ENCODE data around the gene ZDHHC4. TPM values are rescaled to one million over a fixed set of nuclear protein-coding genes. Genes with fewer than 3 reads are reported as not detected.
"Not testable (repeated sequence)": the region's sequence is repeated elsewhere in the genome, so short reads cannot be mapped to it uniquely, and the experiment has no call there.

ZDHHC4 gene
- total RNA-seq, 3 donors from 2014 or later: 23.6 to 33.5 (median 27.5) TPM

GRCh38 chr7:6576024-6576866 lies 1.0 kb upstream of the ZDHHC4 start:
- ATAC-seq: no peak
- H3K4me1 Mint-ChIP-seq (ENCODE audit: low read depth): no peaks in the 10 kb centered on the region

GRCh38 chr7:6576867-6577368 lies 336 bp upstream of the ZDHHC4 start:
- DNase-seq; H3K4me1 Mint-ChIP-seq (ENCODE audit: low read depth); ATAC-seq; H3K27me3 Mint-ChIP-seq (ENCODE audit: low read depth); H3K9me3 Mint-ChIP-seq; H3K36me3 Mint-ChIP-seq (ENCODE audit: insufficient read depth): not testable (repeated sequence)
- peak overlapping the region; percentile 89 for H3K4me3 Mint-ChIP-seq

More at GRCh38 chr7:6576024-6576866, 1.0 kb upstream of the ZDHHC4 start:
- no peak for DNase-seq
- peak overlapping the region; percentile 70 for H3K4me3 Mint-ChIP-seq
- no peaks in the 10 kb centered on the region for H3K9me3 Mint-ChIP-seq
- H3K27me3 Mint-ChIP-seq (ENCODE audit: low read depth): peaks cover 5% of the 10 kb centered on the region
- H3K36me3 Mint-ChIP-seq (ENCODE audit: insufficient read depth): peaks cover 3% of the 10 kb centered on the region

GRCh38 chr7:6578114-6579084 lies 1.1 kb downstream of the ZDHHC4 start:
- H3K4me1 Mint-ChIP-seq (ENCODE audit: low read depth): no peaks in the 10 kb centered on the region
- H3K36me3 Mint-ChIP-seq (ENCODE audit: insufficient read depth): peaks cover 12% of the 10 kb centered on the region
- H3K27me3 Mint-ChIP-seq (ENCODE audit: low read depth): no peaks in the 10 kb centered on the region
- H3K9me3 Mint-ChIP-seq: no peaks in the 10 kb centered on the region
- DNase-seq: no peak
- peak overlapping the region; percentile 89 for H3K4me3 Mint-ChIP-seq
- ATAC-seq: no peak

GRCh38 chr7:6579446-6579845 lies 2.2 kb downstream of the ZDHHC4 start:
- peak overlapping the region; percentile 89 for H3K4me3 Mint-ChIP-seq
- no peaks in the 10 kb centered on the region for H3K9me3 Mint-ChIP-seq
- peaks cover 15% of the 10 kb centered on the region for H3K36me3 Mint-ChIP-seq (ENCODE audit: insufficient read depth)
- DNase-seq (no peak), ATAC-seq (no peak)
- H3K27me3 Mint-ChIP-seq (ENCODE audit: low read depth): no peaks in the 10 kb centered on the region
- no peaks in the 10 kb centered on the region for H3K4me1 Mint-ChIP-seq (ENCODE audit: low read depth)

GRCh38 chr7:6585746-6586432 lies 8.6 kb downstream of the ZDHHC4 start:
- not testable (repeated sequence) for H3K27me3 Mint-ChIP-seq (ENCODE audit: low read depth); H3K4me1 Mint-ChIP-seq (ENCODE audit: low read depth); H3K9me3 Mint-ChIP-seq; H3K4me3 Mint-ChIP-seq; DNase-seq; ATAC-seq
- peaks cover 25% of the 10 kb centered on the region for H3K36me3 Mint-ChIP-seq (ENCODE audit: insufficient read depth)

GRCh38 chr7:6588566-6588965 lies 11.3 kb downstream of the ZDHHC4 start:
- Mint-ChIP-seq H3K4me1 (ENCODE audit: low read depth) (peaks cover 21% of the 10 kb centered on the region), H3K27me3 (ENCODE audit: low read depth) (no peaks in the 10 kb centered on the region), H3K36me3 (ENCODE audit: insufficient read depth) (peaks cover 21% of the 10 kb centered on the region), H3K9me3 (no peaks in the 10 kb centered on the region), H3K4me3 (peak overlapping the region; percentile 73)
- DNase-seq (no peak), ATAC-seq (no peak)

GRCh38 chr7:6589151-6589828 lies 12.0 kb downstream of the ZDHHC4 start:
- Mint-ChIP-seq H3K36me3 (ENCODE audit: insufficient read depth) (peaks cover 21% of the 10 kb centered on the region), H3K27me3 (ENCODE audit: low read depth) (no peaks in the 10 kb centered on the region), H3K4me1 (ENCODE audit: low read depth) (peaks cover 21% of the 10 kb centered on the region), H3K4me3 (peak overlapping the region; percentile 73), H3K9me3 (no peaks in the 10 kb centered on the region)
- DNase-seq (no peak), ATAC-seq (no peak)

- H3K9me3 Mint-ChIP-seq: no peaks in the 10 kb centered on the region
- H3K4me3 Mint-ChIP-seq: peak within 1 kb of the TSS; percentile 83
- ATAC-seq (peak; percentile 92), DNase-seq (peak; percentile 75)
- H3K36me3 Mint-ChIP-seq (ENCODE audit: insufficient read depth): peaks cover 20% of the 10 kb centered on the region
- peaks cover 21% of the 10 kb centered on the region for H3K4me1 Mint-ChIP-seq (ENCODE audit: low read depth)
- no peaks in the 10 kb centered on the region for H3K27me3 Mint-ChIP-seq (ENCODE audit: low read depth)
These were observed 12.8 kb downstream of the ZDHHC4 start, which contains the start of gene INTS15 for GRCh38 chr7:6589829-6590644. Gene INTS15, plus strand, starts transcription at chr7:6590021. Its CDS starts 263 bp downstream, at chr7:6590284.

- H3K4me1 Mint-ChIP-seq (ENCODE audit: low read depth): peaks cover 21% of the 10 kb centered on the region
- H3K4me3 Mint-ChIP-seq: peak overlapping the region; percentile 83
- no peaks in the 10 kb centered on the region for H3K27me3 Mint-ChIP-seq (ENCODE audit: low read depth)
- peaks cover 22% of the 10 kb centered on the region for H3K36me3 Mint-ChIP-seq (ENCODE audit: insufficient read depth)
- DNase-seq (no peak), ATAC-seq (peak in 1 of 2 donors; percentile 5)
- H3K9me3 Mint-ChIP-seq: no peaks in the 10 kb centered on the region
These were observed 13.4 kb downstream of the ZDHHC4 start for GRCh38 chr7:6590645-6591110.

GRCh38 chr7:6600093-6600492 lies 22.8 kb downstream of the ZDHHC4 start:
- H3K4me1 Mint-ChIP-seq (ENCODE audit: low read depth): peaks cover 3% of the 10 kb centered on the region
- no peak overlapping the region for H3K4me3 Mint-ChIP-seq
- no peaks in the 10 kb centered on the region for H3K27me3 Mint-ChIP-seq (ENCODE audit: low read depth)
- DNase-seq (no peak), ATAC-seq (no peak)
- H3K9me3 Mint-ChIP-seq: no peaks in the 10 kb centered on the region
- H3K36me3 Mint-ChIP-seq (ENCODE audit: insufficient read depth): peaks cover 34% of the 10 kb centered on the region

- ATAC-seq: no peak
These were observed 27.2 kb downstream of the ZDHHC4 start for GRCh38 chr7:6604458-6604857.

GRCh38 chr7:6606866-6607583 lies 29.8 kb downstream of the ZDHHC4 start:
- no peak for DNase-seq
- peaks cover 1% of the 10 kb centered on the region for H3K27me3 Mint-ChIP-seq (ENCODE audit: low read depth)
- peaks cover 2% of the 10 kb centered on the region for H3K4me1 Mint-ChIP-seq (ENCODE audit: low read depth)
- peaks cover 17% of the 10 kb centered on the region for H3K36me3 Mint-ChIP-seq (ENCODE audit: insufficient read depth)
- no peak overlapping the region for H3K4me3 Mint-ChIP-seq
- H3K9me3 Mint-ChIP-seq: no peaks in the 10 kb centered on the region
- no peak for ATAC-seq

More at GRCh38 chr7:6604458-6604857, 27.2 kb downstream of the ZDHHC4 start:
- Mint-ChIP-seq H3K4me1 (ENCODE audit: low read depth) (peaks cover 3% of the 10 kb centered on the region), H3K9me3 (no peaks in the 10 kb centered on the region), H3K36me3 (ENCODE audit: insufficient read depth) (peaks cover 23% of the 10 kb centered on the region), H3K27me3 (ENCODE audit: low read depth) (no peaks in the 10 kb centered on the region), H3K4me3 (no peak overlapping the region)
- no peak for DNase-seq

Data from activated T-cell treated with anti-CD3 and anti-CD28 coated beads, Interleukin-2, amount 50 U/mL, for 4 hours (primary cell).